GM12878 (cell line): ENCODE measurements around the gene APOA4. TPM values are rescaled to one million over a fixed set of nuclear protein-coding genes. Genes with fewer than 3 reads are reported as not detected.

Source experiments
- ATAC-seq: fragments of 200-7000 bp; cut with Tn5 transposase; 3 replicates; pipeline ENCODE4 v1.9.1; 2020; ENCODE audit warnings: mild to moderate bottlenecking, moderate library complexity
- BruUV-seq: library from RNA; stranded (reverse); fragments of 400-500 nt; replicated peaks from 2 replicates; lab custom pipeline; 2021; lab: Mats Ljungman, UMichigan
- CTCF ChIA-PET: fragments of 300-600 bp; sonication (Branson Sonifier 250); formaldehyde crosslinking; extraction: SDS; loops from one replicate; lab custom pipeline; 2021; ENCODE audit warnings: inconsistent platforms; lab: Yijun Ruan, JAX
- POLR2A ChIA-PET: fragments of 350-600 bp; formaldehyde crosslinking; extraction: SDS; loops from one replicate; lab custom pipeline; 2021; ENCODE audit warnings: inconsistent platforms; lab: Charles Lee
- RAD21 ChIA-PET: fragments of 300-600 bp; sonication (Branson Sonifier 250); formaldehyde crosslinking; loops from one replicate; lab custom pipeline; 2023; ENCODE audit warnings: antibody characterized with exemption; ENCODE audit not compliant: unreplicated experiment; lab: Charles Lee
- SMC1A ChIA-PET: fragments of 300-600 bp; sonication (Branson Sonifier 250); formaldehyde crosslinking; loops from one replicate; lab custom pipeline; 2023; ENCODE audit not compliant: unreplicated experiment, uncharacterized antibody; lab: Charles Lee
- DNase-seq: peaks from one replicate; pipeline ENCODE4 v3.0.0-alpha.2; 2011; ENCODE audit warnings: low read depth, low spot score
- FAIRE-seq: peaks from 3 replicates; lab custom pipeline; 2011; peaks lifted over from hg19 to GRCh38; lab: Jason Lieb, UNC
- H2AFZ ChIP-seq: 2 replicates; pipeline ENCODE4 v1.6.0; 2011; ENCODE audit warnings: low read depth, low read length, control low read depth; ENCODE audit not compliant: control insufficient read depth
- H3K27ac ChIP-seq: 2 replicates; pipeline ENCODE4 v1.5.1; 2011; ENCODE audit warnings: control low read depth; ENCODE audit not compliant: control insufficient read depth, insufficient read depth
- H3K27me3 ChIP-seq, 2 experiments: replicated peaks in 1 of 2; 2 replicates each; pipeline versions ENCODE4 v1.6.0 to v1.6.1; 2011; ENCODE audit warnings: low read length in 1 of 2; ENCODE audit not compliant: control insufficient read depth in 2 of 2, insufficient read depth in 2 of 2
- H3K36me3 ChIP-seq, 2 experiments: 2 replicates each; pipeline ENCODE4 v1.5.1; 2011; ENCODE audit warnings: low read length in 1 of 2; ENCODE audit not compliant: control insufficient read depth in 2 of 2, insufficient read depth in 2 of 2
- H3K4me1 ChIP-seq: 2 replicates; pipeline ENCODE4 v1.6.1; 2011; ENCODE audit warnings: mild to moderate bottlenecking, low read length, moderate library complexity, mixed read lengths; ENCODE audit not compliant: control insufficient read depth, insufficient read depth
- H3K4me2 ChIP-seq: 2 replicates; pipeline ENCODE4 v1.6.0; 2011; ENCODE audit warnings: control low read depth; ENCODE audit not compliant: control insufficient read depth, insufficient read depth
- H3K4me3 ChIP-seq: fragments of 200-600 bp; sonication (generic); 2 replicates; pipeline ENCODE4 v1.5.1; 2016
- H3K79me2 ChIP-seq: 2 replicates; pipeline ENCODE4 v1.6.0; 2011; ENCODE audit warnings: low read length; ENCODE audit not compliant: control insufficient read depth, insufficient read depth
- H3K9ac ChIP-seq: 2 replicates; pipeline ENCODE4 v1.8.0; 2011; ENCODE audit warnings: low read length, control low read depth, mixed read lengths; ENCODE audit not compliant: control insufficient read depth, insufficient read depth
- H3K9me3 ChIP-seq: replicated peaks from 3 replicates; pipeline ENCODE4 v1.5.1; 2011; ENCODE audit warnings: mild to moderate bottlenecking, low read length; ENCODE audit not compliant: control insufficient read depth, insufficient read depth
- H4K20me1 ChIP-seq: 2 replicates; pipeline ENCODE4 v1.6.0; 2011; ENCODE audit not compliant: control insufficient read depth, insufficient read depth
- BMI1 ChIP-seq: fragments of 450-650 bp; IDR thresholded peaks from 2 replicates; pipeline ENCODE4 v1.6.1; 2016; ENCODE audit warnings: mild to moderate bottlenecking, moderate library complexity, borderline replicate concordance
- CHD2 ChIP-seq: IDR thresholded peaks from 2 replicates; pipeline ENCODE4 v1.6.1; 2011; ENCODE audit warnings: low read depth, low read length, improper control_type of control experiment, borderline replicate concordance
- ESRRA ChIP-seq: IDR thresholded peaks from 2 replicates; pipeline ENCODE4 v1.6.1; 2012; ENCODE audit warnings: mild to moderate bottlenecking, low read length, improper control_type of control experiment
- IKZF1 ChIP-seq: fragments of 450-650 bp; conservative IDR thresholded peaks from 2 replicates; pipeline ENCODE4 v1.6.1; 2017; ENCODE audit warnings: antibody characterized with exemption, mild to moderate bottlenecking
- RBBP5 ChIP-seq: fragments of 200-600 bp; sonication (generic); conservative IDR thresholded peaks from 2 replicates; pipeline ENCODE4 v1.6.1; 2016
- RELA ChIP-seq: fragments of 450-650 bp; IDR thresholded peaks from 2 replicates; pipeline ENCODE4 v1.8.0; 2014; ENCODE audit warnings: borderline replicate concordance; ENCODE audit not compliant: partially characterized antibody
- SREBF2 ChIP-seq: IDR thresholded peaks from 2 replicates; pipeline ENCODE4 v1.6.1; 2012; ENCODE audit warnings: mild to moderate bottlenecking, low read length
- STAT3 ChIP-seq: IDR thresholded peaks from 2 replicates; pipeline ENCODE4 v1.6.1; 2011; ENCODE audit warnings: low read depth, low read length, improper control_type of control experiment
- ZBED1 ChIP-seq: IDR thresholded peaks from 2 replicates; pipeline ENCODE4 v1.6.1; 2016; ENCODE audit warnings: borderline replicate concordance
- ZNF274 ChIP-seq: IDR thresholded peaks from one replicate; pipeline ENCODE4 v1.8.0; 2011; ENCODE audit not compliant: insufficient read length, insufficient read depth
- ZNF384 ChIP-seq: IDR thresholded peaks from 2 replicates; pipeline ENCODE4 v1.6.1; 2012; ENCODE audit warnings: low read depth, mild to moderate bottlenecking, low read length, improper control_type of control experiment, borderline replicate concordance
- WGBS: methylation state at CpG from one replicate; pipeline ENCODE4 v1.1.6; 2016; ENCODE audit warnings: low lambda C conversion rate; ENCODE audit not compliant: insufficient replicate concordance, insufficient coverage; ENCODE audit errors: missing lambda C conversion rate; 5-methylcytosine and 5-hydroxymethylcytosine counted together
- in situ Hi-C: fragments of 300-500 bp; cut with MboI; formaldehyde crosslinking; loops from 9 replicates; pipeline ENCODE4 v1.14.3; 2018; ENCODE audit warnings: mixed read lengths
- intact Hi-C: fragments of 100-400 bp; cut with micrococcal nuclease; formaldehyde crosslinking; loops from one replicate; pipeline ENCODE4 v1.14.2; 2022; ENCODE audit not compliant: unreplicated experiment
- polyA plus RNA-seq, 11 experiments: library from polyadenylated mRNA; depleted of rRNA in 4 of 11; unstranded in 6 of 11; stranded (reverse) in 5 of 11; fragments of >200 nt; fragmentation: Nextera tagmentation in 4 of 11; fragmentation: Illumina TruSeq in 1 of 11; extraction: Ambion mirVana in 4 of 11; extraction: Trizol in 1 of 11; gene quantifications; 1 replicate in 1 of 11; 2 replicates in 10 of 11; pipeline versions ENCODE4 v1.2.1 to v1.2.3, GENCODE V29; 2011 to 2016; ENCODE audit warnings: inconsistent platforms in 2 of 11, missing spikeins in 2 of 11, low read depth in 1 of 11
- total RNA-seq, 4 experiments: library from RNA; depleted of rRNA in 3 of 4; stranded (reverse); fragments of >200 nt in 3 of 4; fragmentation: Illumina TruSeq in 1 of 4; extraction: Trizol in 1 of 4; gene quantifications; 2 replicates each; pipeline versions ENCODE4 v1.2.1 to v1.2.3, GENCODE V29; 2013 to 2021
- TF ChIP-seq, protein P1 (sequence below): fragments of 450-650 bp; IDR thresholded peaks from 2 replicates; pipeline ENCODE4 v1.6.1; 2017; ENCODE audit warnings: low read depth, mild to moderate bottlenecking, moderate library complexity
- TF ChIP-seq, protein P2 (sequence below): fragments of 450-650 bp; IDR thresholded peaks from 2 replicates; pipeline ENCODE4 v1.6.1; 2016; ENCODE audit warnings: mild to moderate bottlenecking
- TF ChIP-seq, protein P3 (sequence below): fragments of 150-350 bp; IDR thresholded peaks from 2 replicates; pipeline ENCODE4 v1.6.1; 2016; ENCODE audit warnings: low read depth, low read length
- TF ChIP-seq, protein P4 (sequence below): fragments of 450-650 bp; IDR thresholded peaks from 2 replicates; pipeline ENCODE4 v1.6.1; 2016; ENCODE audit warnings: mild to moderate bottlenecking, moderate library complexity, borderline replicate concordance

The APOA4 gene
- total and polyA plus RNA-seq, 10 of the 15 experiments (the other 5 are each of a cell fraction or from before 2014, with no cell fraction given) = not detected

DNA sequence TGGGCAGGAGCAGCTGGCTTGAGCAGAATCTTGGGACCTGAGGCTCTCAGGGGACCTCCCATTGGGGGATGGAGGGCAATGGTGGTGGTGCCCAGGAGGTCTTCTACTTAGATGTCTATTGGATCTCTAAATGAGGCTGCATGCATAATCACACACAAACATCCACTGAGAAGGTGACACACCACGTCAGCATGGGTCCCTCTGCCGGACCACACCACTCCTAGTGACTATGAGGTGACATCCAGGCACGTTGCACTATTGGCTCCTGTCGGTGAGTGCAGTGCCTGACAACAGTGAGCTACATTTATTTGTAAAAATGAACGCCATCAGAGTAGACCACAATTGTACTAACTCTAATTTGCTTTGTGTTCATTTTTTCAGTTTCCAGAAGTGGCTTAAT, 2.3 kb upstream of the APOA4 start:
- H3K27me3 ChIP-seq = no peaks in the 10 kb centered on the region
- FAIRE-seq (no peak), DNase-seq (no peak), ATAC-seq (peak; percentile 28; the same call in 2 of the 3 replicates)
- H3K9ac ChIP-seq = no peak overlapping the region
- H3K4me1 ChIP-seq = no peaks in the 10 kb centered on the region
- no peaks in the 10 kb centered on the region for H3K36me3 ChIP-seq
- no peak overlapping the region for H3K27ac ChIP-seq
- ChIA-PET POLR2A (no interaction called here), RAD21 (no interaction called here), SMC1A (no interaction called here), CTCF (interaction anchor here (1.3 kb wide), 1 partner anchor 8 kb away, joined by 3 read pairs; no protein-coding TSS in a partner anchor)
- H3K9me3 ChIP-seq = no peaks in the 10 kb centered on the region
- H3K79me2 ChIP-seq = no peaks in the 10 kb centered on the region
- in situ Hi-C loops (no loop called here), intact Hi-C loops (no loop called here)
- no peak overlapping the region for H3K4me2 ChIP-seq
- BruUV-seq = no TSS peak
- no peaks in the 10 kb centered on the region for H4K20me1 ChIP-seq
- WGBS = 12% methylated on average over 5 of the region's 5 CpGs
- no peak overlapping the region for H2AFZ ChIP-seq
- no peak overlapping the region for H3K4me3 ChIP-seq
- TF ChIP-seq RELA (no peak), SREBF2 (no peak), ESRRA (no peak), CHD2 (no peak), RBBP5 (no peak), STAT3 (no peak), ZNF384 (no peak), BMI1 (no peak), IKZF1 (no peak), ZNF274 (no peak), ZBED1 (no peak)
- TF ChIP-seq, protein P1, sequence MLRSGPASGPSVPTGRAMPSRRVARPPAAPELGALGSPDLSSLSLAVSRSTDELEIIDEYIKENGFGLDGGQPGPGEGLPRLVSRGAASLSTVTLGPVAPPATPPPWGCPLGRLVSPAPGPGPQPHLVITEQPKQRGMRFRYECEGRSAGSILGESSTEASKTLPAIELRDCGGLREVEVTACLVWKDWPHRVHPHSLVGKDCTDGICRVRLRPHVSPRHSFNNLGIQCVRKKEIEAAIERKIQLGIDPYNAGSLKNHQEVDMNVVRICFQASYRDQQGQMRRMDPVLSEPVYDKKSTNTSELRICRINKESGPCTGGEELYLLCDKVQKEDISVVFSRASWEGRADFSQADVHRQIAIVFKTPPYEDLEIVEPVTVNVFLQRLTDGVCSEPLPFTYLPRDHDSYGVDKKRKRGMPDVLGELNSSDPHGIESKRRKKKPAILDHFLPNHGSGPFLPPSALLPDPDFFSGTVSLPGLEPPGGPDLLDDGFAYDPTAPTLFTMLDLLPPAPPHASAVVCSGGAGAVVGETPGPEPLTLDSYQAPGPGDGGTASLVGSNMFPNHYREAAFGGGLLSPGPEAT = no peak
- TF ChIP-seq, protein P2, sequence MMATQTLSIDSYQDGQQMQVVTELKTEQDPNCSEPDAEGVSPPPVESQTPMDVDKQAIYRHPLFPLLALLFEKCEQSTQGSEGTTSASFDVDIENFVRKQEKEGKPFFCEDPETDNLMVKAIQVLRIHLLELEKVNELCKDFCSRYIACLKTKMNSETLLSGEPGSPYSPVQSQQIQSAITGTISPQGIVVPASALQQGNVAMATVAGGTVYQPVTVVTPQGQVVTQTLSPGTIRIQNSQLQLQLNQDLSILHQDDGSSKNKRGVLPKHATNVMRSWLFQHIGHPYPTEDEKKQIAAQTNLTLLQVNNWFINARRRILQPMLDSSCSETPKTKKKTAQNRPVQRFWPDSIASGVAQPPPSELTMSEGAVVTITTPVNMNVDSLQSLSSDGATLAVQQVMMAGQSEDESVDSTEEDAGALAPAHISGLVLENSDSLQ = no peak
- TF ChIP-seq, protein P3, sequence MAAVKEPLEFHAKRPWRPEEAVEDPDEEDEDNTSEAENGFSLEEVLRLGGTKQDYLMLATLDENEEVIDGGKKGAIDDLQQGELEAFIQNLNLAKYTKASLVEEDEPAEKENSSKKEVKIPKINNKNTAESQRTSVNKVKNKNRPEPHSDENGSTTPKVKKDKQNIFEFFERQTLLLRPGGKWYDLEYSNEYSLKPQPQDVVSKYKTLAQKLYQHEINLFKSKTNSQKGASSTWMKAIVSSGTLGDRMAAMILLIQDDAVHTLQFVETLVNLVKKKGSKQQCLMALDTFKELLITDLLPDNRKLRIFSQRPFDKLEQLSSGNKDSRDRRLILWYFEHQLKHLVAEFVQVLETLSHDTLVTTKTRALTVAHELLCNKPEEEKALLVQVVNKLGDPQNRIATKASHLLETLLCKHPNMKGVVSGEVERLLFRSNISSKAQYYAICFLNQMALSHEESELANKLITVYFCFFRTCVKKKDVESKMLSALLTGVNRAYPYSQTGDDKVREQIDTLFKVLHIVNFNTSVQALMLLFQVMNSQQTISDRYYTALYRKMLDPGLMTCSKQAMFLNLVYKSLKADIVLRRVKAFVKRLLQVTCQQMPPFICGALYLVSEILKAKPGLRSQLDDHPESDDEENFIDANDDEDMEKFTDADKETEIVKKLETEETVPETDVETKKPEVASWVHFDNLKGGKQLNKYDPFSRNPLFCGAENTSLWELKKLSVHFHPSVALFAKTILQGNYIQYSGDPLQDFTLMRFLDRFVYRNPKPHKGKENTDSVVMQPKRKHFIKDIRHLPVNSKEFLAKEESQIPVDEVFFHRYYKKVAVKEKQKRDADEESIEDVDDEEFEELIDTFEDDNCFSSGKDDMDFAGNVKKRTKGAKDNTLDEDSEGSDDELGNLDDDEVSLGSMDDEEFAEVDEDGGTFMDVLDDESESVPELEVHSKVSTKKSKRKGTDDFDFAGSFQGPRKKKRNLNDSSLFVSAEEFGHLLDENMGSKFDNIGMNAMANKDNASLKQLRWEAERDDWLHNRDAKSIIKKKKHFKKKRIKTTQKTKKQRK = no peak
- TF ChIP-seq, protein P4, sequence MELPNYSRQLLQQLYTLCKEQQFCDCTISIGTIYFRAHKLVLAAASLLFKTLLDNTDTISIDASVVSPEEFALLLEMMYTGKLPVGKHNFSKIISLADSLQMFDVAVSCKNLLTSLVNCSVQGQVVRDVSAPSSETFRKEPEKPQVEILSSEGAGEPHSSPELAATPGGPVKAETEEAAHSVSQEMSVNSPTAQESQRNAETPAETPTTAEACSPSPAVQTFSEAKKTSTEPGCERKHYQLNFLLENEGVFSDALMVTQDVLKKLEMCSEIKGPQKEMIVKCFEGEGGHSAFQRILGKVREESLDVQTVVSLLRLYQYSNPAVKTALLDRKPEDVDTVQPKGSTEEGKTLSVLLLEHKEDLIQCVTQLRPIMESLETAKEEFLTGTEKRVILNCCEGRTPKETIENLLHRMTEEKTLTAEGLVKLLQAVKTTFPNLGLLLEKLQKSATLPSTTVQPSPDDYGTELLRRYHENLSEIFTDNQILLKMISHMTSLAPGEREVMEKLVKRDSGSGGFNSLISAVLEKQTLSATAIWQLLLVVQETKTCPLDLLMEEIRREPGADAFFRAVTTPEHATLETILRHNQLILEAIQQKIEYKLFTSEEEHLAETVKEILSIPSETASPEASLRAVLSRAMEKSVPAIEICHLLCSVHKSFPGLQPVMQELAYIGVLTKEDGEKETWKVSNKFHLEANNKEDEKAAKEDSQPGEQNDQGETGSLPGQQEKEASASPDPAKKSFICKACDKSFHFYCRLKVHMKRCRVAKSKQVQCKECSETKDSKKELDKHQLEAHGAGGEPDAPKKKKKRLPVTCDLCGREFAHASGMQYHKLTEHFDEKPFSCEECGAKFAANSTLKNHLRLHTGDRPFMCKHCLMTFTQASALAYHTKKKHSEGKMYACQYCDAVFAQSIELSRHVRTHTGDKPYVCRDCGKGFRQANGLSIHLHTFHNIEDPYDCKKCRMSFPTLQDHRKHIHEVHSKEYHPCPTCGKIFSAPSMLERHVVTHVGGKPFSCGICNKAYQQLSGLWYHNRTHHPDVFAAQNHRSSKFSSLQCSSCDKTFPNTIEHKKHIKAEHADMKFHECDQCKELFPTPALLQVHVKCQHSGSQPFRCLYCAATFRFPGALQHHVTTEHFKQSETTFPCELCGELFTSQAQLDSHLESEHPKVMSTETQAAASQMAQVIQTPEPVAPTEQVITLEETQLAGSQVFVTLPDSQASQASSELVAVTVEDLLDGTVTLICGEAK = no peak
